ENCODE data around the gene PLAU. TPM values are rescaled to one million over a fixed set of nuclear protein-coding genes. Genes with fewer than 3 reads are reported as not detected.

The PLAU gene
- total and polyA plus RNA-seq, 2 donors (not counting 3 experiments of a cell fraction or from before 2014, with no cell fraction given): 23.6 to 34.9 TPM

DNA sequence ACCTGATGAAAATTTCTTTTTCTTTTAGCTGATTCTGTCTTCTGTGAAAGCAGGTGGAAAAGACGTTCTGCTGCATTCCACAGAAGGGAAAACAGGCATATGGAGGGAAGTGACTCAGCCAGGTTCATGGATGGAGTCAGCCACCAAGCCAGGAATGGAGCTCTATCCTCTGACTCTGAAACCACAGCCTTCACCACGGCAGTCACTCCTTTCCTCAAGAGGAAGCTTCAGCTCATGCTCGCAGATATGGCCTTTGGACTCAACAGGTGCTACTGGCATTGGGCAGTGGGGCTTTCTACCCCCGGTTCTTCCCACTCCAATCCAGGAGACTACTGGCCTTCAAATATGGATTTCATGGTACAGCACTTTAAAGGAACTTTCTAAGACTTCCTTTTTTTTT is 11.5 kb upstream of the PLAU start:
- TF ChIP-seq GATA2 (IDR thresholded peaks at IDR 0.05; ENCODE audit: insufficient read depth, insufficient read length, low read depth, low read length) (peak; percentile 37), FOS (IDR thresholded peaks at IDR 0.05; ENCODE audit: borderline replicate concordance, insufficient read depth, low read length) (peak; percentile 97), POLR2A (IDR thresholded peaks at IDR 0.05; ENCODE audit: low read depth, low read length) (no peak), POLR2AphosphoS5 (IDR thresholded peaks at IDR 0.05; ENCODE audit: insufficient read depth, low read depth, low read length) (peak; percentile 76), JUN (IDR thresholded peaks at IDR 0.05; ENCODE audit: borderline replicate concordance, insufficient read depth, insufficient read length, low read depth) (peak; percentile 76), EZH2 (IDR thresholded peaks at IDR 0.05; ENCODE audit: borderline replicate concordance, low read depth, low read length, severe bottlenecking) (no peak), MYC (IDR thresholded peaks at IDR 0.05; ENCODE audit: low read depth, low read length) (peak; percentile 30)
- TF ChIP-seq, protein P1, sequence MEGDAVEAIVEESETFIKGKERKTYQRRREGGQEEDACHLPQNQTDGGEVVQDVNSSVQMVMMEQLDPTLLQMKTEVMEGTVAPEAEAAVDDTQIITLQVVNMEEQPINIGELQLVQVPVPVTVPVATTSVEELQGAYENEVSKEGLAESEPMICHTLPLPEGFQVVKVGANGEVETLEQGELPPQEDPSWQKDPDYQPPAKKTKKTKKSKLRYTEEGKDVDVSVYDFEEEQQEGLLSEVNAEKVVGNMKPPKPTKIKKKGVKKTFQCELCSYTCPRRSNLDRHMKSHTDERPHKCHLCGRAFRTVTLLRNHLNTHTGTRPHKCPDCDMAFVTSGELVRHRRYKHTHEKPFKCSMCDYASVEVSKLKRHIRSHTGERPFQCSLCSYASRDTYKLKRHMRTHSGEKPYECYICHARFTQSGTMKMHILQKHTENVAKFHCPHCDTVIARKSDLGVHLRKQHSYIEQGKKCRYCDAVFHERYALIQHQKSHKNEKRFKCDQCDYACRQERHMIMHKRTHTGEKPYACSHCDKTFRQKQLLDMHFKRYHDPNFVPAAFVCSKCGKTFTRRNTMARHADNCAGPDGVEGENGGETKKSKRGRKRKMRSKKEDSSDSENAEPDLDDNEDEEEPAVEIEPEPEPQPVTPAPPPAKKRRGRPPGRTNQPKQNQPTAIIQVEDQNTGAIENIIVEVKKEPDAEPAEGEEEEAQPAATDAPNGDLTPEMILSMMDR (IDR thresholded peaks at IDR 0.05; ENCODE audit: extremely low read depth in 1 of 2, insufficient read depth in 1 of 2, low read depth in 1 of 2, low read length in 2 of 2): no peak
- TF ChIP-seq, protein P2, sequence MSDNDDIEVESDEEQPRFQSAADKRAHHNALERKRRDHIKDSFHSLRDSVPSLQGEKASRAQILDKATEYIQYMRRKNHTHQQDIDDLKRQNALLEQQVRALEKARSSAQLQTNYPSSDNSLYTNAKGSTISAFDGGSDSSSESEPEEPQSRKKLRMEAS (IDR thresholded peaks at IDR 0.05; ENCODE audit: insufficient read depth, insufficient read length): no peak
- ChIA-PET CTCF (interaction anchor here (0.7 to 5.3 kb wide), 14 partner anchors 9 to 204 kb away, joined by 3 to 45 read pairs (median 4); no protein-coding TSS in a partner anchor), POLR2A (interaction anchor here (0.8 to 1.3 kb wide), 3 partner anchors 8 to 181 kb away, joined by 4 to 13 read pairs (median 6); no protein-coding TSS in a partner anchor)
- H3K9me1 ChIP-seq (replicated peaks; ENCODE audit: control insufficient read depth, extremely low read depth, insufficient read depth, low read length): no peaks in the 10 kb centered on the region
- no peaks in the 10 kb centered on the region for H3K36me3 ChIP-seq (ENCODE audit: control insufficient read depth in 2 of 2, extremely low read depth in 1 of 2, insufficient read depth in 2 of 2, low read length in 2 of 2)
- H3K4me2 ChIP-seq (ENCODE audit: insufficient read depth, low read length): peak overlapping the region; percentile 16
- no peaks in the 10 kb centered on the region for H3K79me2 ChIP-seq (ENCODE audit: control insufficient read depth, insufficient read depth, low read length)
- H3K4me1 ChIP-seq (ENCODE audit: control insufficient read depth, extremely low read depth, insufficient read depth, low read length): peaks cover 27% of the 10 kb centered on the region
- intact Hi-C loops (cut with micrococcal nuclease): loop anchor here (1.0 kb wide), 2 partner anchors 10 to 41 kb away; no protein-coding TSS in a partner anchor
- FAIRE-seq (peak; percentile 98), DNase-seq (ENCODE audit: low read depth, low spot score) (peak; percentile 92)
- H3K9ac ChIP-seq (replicated peaks; ENCODE audit: extremely low read depth, insufficient read depth, low read length): peak overlapping the region; percentile 28
- H4K20me1 ChIP-seq (replicated peaks; ENCODE audit: control insufficient read depth, extremely low read depth, insufficient read depth, low read length): no peaks in the 10 kb centered on the region
- H3K4me3 ChIP-seq (replicated peaks in 1 of 3; ENCODE audit: insufficient read depth in 1 of 3, low read depth in 1 of 3, low read length in 3 of 3): no peak overlapping the region
- dilution Hi-C loops (cut with MboI; ENCODE audit: extremely low pct_ligation_motif_present, low sequenced_read_pairs): no loop called here
- no peaks in the 10 kb centered on the region for H3K27me3 ChIP-seq (ENCODE audit: control insufficient read depth in 2 of 2, insufficient read depth in 2 of 2, low read length in 2 of 2)
- BruUV-seq (replicated peaks): no TSS peak
- no peak overlapping the region for H2AFZ ChIP-seq (ENCODE audit: low read depth, low read length)
- H3K27ac ChIP-seq (ENCODE audit: insufficient read depth, low read depth, low read length): peak overlapping the region; percentile 79
- no peaks in the 10 kb centered on the region for H3K9me3 ChIP-seq (replicated peaks; ENCODE audit: control insufficient read depth, insufficient read depth, low read length)
